ENCODE data around the gene COA7. TPM values are rescaled to one million over a fixed set of nuclear protein-coding genes. Genes with fewer than 3 reads are reported as not detected.
"Not testable (repeated sequence)": the region's sequence is repeated elsewhere in the genome, so short reads cannot be mapped to it uniquely, and the experiment has no call there.

The COA7 gene
- total RNA-seq, 6 experiments from 2014 or later, result 13.6 to 17.8 (median 15.8) TPM

DNA sequence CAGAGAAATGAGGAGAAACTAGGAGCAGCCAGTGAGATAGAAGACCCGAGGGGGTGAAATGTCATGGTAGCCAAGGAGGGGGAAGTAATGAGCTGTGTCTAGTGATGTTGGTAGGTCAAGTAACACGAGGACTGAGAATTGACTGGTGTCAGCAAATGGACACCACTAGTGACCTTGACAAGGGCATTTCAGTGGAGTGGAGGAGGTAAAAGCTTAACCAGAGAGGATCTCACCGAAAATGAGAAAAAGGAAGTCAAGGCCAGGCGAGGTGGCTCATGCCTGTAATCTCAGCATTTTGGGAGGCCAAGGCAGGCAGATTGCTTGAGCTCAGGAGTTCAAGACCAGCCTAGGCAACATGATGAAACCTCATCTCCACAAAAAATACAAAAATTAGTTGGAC, 25.1 kb upstream of the COA7 start:
- no peaks in the 10 kb centered on the region for H3K36me3 ChIP-seq
- H3K4me3 ChIP-seq, result no peak overlapping the region
- H3K27ac ChIP-seq, result no peak overlapping the region
- H3K27me3 ChIP-seq, result no peaks in the 10 kb centered on the region
- H3K9me3 ChIP-seq, result no peaks in the 10 kb centered on the region
- H3K4me1 ChIP-seq, result peaks cover 0 to 6% (median 3%) of the 10 kb centered on the region in 4 donors
- intact Hi-C loops (cut with DNase I), result no loop called here
- DNase-seq (no peak), ATAC-seq (no peak)
- 73% methylated on average over 4 of the region's 4 CpGs for WGBS (ENCODE audit: insufficient coverage, low coverage, low lambda C conversion rate, missing lambda C conversion rate)
- TF ChIP-seq CTCF (IDR thresholded peaks at IDR 0.05) (no peak), POLR2A (IDR thresholded peaks at IDR 0.05) (no peak)

GRCh38 chr1:52715296-52715695, 17.1 kb upstream of the COA7 start:
- H3K27me3 ChIP-seq; H3K36me3 ChIP-seq; ATAC-seq; H3K27ac ChIP-seq; H3K9me3 ChIP-seq; DNase-seq; H3K4me3 ChIP-seq; intact Hi-C loops (cut with DNase I); H3K4me1 ChIP-seq: not testable (repeated sequence)
- WGBS (ENCODE audit: insufficient coverage, low coverage, low lambda C conversion rate, missing lambda C conversion rate), result 93% methylated on average over 4 of the region's 6 CpGs

- no peak for DNase-seq
- no peaks in the 10 kb centered on the region for H3K36me3 ChIP-seq
- no peaks in the 10 kb centered on the region for H3K9me3 ChIP-seq
- no peak for ATAC-seq
- intact Hi-C loops (cut with DNase I), result no loop called here
- H3K27ac ChIP-seq, result no peak overlapping the region
- TF ChIP-seq CTCF (IDR thresholded peaks at IDR 0.05) (no peak), POLR2A (IDR thresholded peaks at IDR 0.05) (no peak)
- WGBS (ENCODE audit: insufficient coverage, low coverage, low lambda C conversion rate, missing lambda C conversion rate), result 90% methylated on average over 4 of the region's 4 CpGs
- no peak overlapping the region for H3K4me3 ChIP-seq
- no peaks in the 10 kb centered on the region for H3K4me1 ChIP-seq
- H3K27me3 ChIP-seq, result no peaks in the 10 kb centered on the region
Measured at GRCh38 chr1:52713590-52713989, 15.4 kb upstream of the COA7 start.

DNA sequence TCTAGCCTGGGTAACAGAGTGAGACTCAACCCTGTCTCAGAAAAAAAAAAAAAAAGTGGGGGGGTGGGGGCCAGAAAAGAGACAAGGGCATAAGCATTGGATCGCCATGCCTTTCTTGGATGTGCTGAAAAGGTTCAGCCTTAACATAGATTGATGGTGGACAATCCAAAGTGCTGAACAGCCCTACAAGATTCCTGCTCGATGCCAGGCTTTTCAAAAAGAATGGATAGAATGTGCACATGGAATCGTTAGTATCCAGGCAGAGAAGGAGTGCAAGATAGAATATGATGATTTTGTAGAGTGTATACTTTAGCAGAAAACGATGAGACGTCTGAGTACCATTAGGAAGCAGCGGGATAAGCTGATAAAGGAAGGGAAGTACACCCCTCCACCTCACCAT, 10.9 kb upstream of the COA7 start:
- WGBS (ENCODE audit: insufficient coverage, low coverage, low lambda C conversion rate, missing lambda C conversion rate), result 60% methylated on average over 6 of the region's 6 CpGs

More for the DNA sequence above, 10.9 kb upstream of the COA7 start:
- Histone ChIP-seq H3K4me3 (no peak overlapping the region), H3K27me3 (no peaks in the 10 kb centered on the region), H3K4me1 (peaks cover 0 to 18% (median 5%) of the 10 kb centered on the region in 4 donors), H3K9me3 (no peaks in the 10 kb centered on the region), H3K27ac (no peak overlapping the region), H3K36me3 (no peaks in the 10 kb centered on the region)
- no peak for ATAC-seq
- TF ChIP-seq CTCF (IDR thresholded peaks at IDR 0.05) (no peak), POLR2A (IDR thresholded peaks at IDR 0.05) (no peak)
- DNase-seq, result peak in 1 of 3 donors; percentile 18
- intact Hi-C loops (cut with DNase I), result loop anchor here in 1 of 2 donors (10.0 kb wide), 1 partner anchor 216 kb away; the partner anchor contains the start of genes ECHDC2 and SCP2

Data from right lobe of liver (tissue), 6 donors.